Measurements from ENCODE around the gene SLC30A7.
"Not testable (repeated sequence)": the region's sequence is repeated elsewhere in the genome, so short reads cannot be mapped to it uniquely, and the experiment has no call there.

Gene SLC30A7

DNA sequence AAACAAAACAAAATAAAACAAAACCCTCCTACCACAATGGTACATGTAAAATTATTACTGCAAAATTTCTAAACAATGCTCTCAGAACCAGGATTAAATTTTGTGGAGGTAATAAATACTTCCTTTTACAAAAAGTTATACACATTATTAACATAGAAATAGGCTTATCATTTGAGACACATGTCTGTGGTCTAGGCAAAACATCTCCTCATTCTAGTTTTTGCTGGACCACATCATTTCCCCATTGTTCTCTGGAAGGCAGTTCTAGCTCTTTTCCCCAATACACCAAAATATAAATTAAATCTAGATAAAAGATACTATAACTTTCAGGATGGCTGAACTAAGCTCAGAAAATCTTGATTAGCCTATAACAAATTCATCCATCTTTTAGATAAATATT, 19.6 kb upstream of the SLC30A7 start:
- H3K9me3 Mint-ChIP-seq, result no peaks in the 10 kb centered on the region
- H3K4me3 Mint-ChIP-seq, result no peak overlapping the region
- no peak overlapping the region for H3K27ac Mint-ChIP-seq

DNA sequence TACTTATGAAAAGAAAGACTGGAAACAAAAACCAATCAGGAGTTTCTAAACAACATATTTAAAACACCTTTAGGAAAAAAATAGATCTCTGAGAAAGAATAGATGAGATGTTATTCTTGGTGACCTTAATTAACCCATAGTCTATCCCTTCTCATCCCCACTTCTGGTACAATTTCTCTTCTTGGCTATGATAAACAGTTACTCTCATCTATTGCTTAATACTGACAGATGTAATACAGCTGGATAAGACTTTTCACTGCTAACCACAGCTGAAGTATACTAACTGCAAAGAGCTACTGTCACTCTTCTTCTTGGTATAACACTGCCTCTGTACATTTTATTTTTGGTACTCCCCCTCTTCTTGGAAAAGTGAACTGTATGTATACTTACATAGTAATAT, 16.5 kb upstream of the SLC30A7 start:
- Mint-ChIP-seq H3K27me3 (no peaks in the 10 kb centered on the region), H3K4me3 (no peak overlapping the region), H3K4me1 (ENCODE audit: low read depth) (no peaks in the 10 kb centered on the region), H3K9me3 (no peaks in the 10 kb centered on the region), H3K27ac (no peak overlapping the region), H3K36me3 (ENCODE audit: low read depth) (peaks cover 7% of the 10 kb centered on the region)

More for the DNA sequence above, 19.6 kb upstream of the SLC30A7 start:
- Mint-ChIP-seq H3K4me1 (ENCODE audit: low read depth) (no peaks in the 10 kb centered on the region), H3K36me3 (ENCODE audit: low read depth) (peaks cover 7% of the 10 kb centered on the region), H3K27me3 (no peaks in the 10 kb centered on the region)

DNA sequence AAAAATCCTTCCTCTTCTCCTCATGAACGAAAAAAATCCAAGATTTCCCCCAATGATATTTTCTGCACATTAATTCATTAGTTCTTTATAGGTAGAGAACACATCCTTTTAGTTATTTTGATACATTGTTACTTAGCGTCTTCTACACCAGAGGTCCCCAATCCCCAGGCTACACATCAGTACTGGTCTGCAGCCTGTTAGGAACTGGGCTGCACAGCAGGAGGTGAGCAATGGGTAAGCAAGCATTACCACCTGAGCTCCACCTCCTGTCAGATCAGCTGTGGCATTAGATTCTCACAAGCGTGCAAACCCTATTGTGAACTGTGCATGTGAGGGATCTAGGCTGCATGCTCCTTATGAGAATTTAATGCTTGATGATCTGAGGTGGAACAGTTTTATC, 14.2 kb upstream of the SLC30A7 start:
- H3K4me3 Mint-ChIP-seq, result no peak overlapping the region
- H3K4me1 Mint-ChIP-seq (ENCODE audit: low read depth), result no peaks in the 10 kb centered on the region
- no peaks in the 10 kb centered on the region for H3K9me3 Mint-ChIP-seq
- H3K27ac Mint-ChIP-seq, result no peak overlapping the region
- H3K36me3 Mint-ChIP-seq (ENCODE audit: low read depth), result peaks cover 11% of the 10 kb centered on the region
- no peaks in the 10 kb centered on the region for H3K27me3 Mint-ChIP-seq

DNA sequence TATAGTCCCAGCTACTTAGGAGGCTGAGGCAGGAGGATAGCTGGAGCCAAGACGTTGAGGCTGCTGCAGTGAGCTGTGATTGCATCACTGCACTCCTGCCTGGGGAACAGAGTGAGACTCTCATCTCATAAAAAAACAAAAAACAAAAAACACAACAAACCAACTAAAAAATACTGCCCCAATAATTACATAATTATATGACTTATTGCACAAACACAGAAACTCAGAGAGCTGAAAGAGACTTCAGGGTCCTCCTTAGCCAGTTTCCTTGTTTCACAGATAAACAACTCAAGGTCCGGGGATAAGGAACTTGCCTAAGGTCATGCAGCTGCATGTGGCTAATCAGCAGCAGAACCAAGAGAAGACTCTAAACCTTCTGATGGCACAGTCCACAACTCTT, 13.2 kb upstream of the SLC30A7 start:
- no peaks in the 10 kb centered on the region for H3K9me3 Mint-ChIP-seq
- peaks cover 13% of the 10 kb centered on the region for H3K36me3 Mint-ChIP-seq (ENCODE audit: low read depth)
- no peak overlapping the region for H3K4me3 Mint-ChIP-seq
- no peak overlapping the region for H3K27ac Mint-ChIP-seq
- no peaks in the 10 kb centered on the region for H3K4me1 Mint-ChIP-seq (ENCODE audit: low read depth)
- no peaks in the 10 kb centered on the region for H3K27me3 Mint-ChIP-seq

DNA sequence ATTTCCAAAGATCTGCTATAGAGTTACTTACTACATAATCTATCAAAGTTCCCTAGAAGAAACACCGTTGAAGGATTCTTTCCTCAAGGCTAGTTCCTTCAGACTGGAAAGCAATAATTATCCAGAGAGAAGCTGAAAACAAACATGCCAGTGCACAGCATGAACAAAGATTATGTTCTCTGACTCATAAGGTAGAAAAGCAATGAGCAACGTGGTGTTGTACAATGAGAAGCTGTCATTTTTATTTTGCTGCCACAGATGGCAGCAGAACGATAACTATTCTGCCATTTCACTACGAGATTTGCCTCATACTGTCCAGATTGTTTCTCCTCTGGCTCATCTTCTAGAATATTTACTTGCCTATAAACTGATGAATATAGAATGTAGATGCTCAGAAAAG, 11.9 kb upstream of the SLC30A7 start:
- peaks cover 25% of the 10 kb centered on the region for H3K36me3 Mint-ChIP-seq (ENCODE audit: low read depth)
- H3K27ac Mint-ChIP-seq, result no peak overlapping the region
- H3K27me3 Mint-ChIP-seq, result no peaks in the 10 kb centered on the region
- H3K4me1 Mint-ChIP-seq (ENCODE audit: low read depth), result peaks cover 8% of the 10 kb centered on the region
- no peak overlapping the region for H3K4me3 Mint-ChIP-seq
- peaks cover 4% of the 10 kb centered on the region for H3K9me3 Mint-ChIP-seq

DNA sequence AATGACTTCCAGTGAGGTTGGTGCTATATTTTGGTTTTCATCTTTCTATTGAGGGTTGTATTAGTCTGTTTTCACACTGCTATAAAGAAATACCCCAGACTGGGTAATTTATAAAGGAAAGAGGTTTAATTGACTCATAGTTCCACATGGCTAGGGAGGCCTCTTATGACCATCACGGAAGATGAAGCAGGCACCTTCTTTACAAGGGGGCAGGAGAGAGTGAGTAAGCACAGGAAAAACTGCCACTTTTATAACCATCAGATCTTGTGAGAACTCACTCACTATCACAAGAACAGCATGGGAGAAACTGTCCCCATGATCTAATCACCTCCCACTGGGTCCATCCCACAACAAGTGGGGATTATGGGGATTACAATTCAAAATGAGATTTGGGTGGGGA, 6.9 kb upstream of the SLC30A7 start:
- peak overlapping the region; percentile 78 for H3K27ac Mint-ChIP-seq
- H3K36me3 Mint-ChIP-seq (ENCODE audit: low read depth), result peaks cover 52% of the 10 kb centered on the region
- H3K27me3 Mint-ChIP-seq, H3K4me3 Mint-ChIP-seq: not testable (repeated sequence)
- peaks cover 14% of the 10 kb centered on the region for H3K9me3 Mint-ChIP-seq
- H3K4me1 Mint-ChIP-seq (ENCODE audit: low read depth), result peaks cover 43% of the 10 kb centered on the region

DNA sequence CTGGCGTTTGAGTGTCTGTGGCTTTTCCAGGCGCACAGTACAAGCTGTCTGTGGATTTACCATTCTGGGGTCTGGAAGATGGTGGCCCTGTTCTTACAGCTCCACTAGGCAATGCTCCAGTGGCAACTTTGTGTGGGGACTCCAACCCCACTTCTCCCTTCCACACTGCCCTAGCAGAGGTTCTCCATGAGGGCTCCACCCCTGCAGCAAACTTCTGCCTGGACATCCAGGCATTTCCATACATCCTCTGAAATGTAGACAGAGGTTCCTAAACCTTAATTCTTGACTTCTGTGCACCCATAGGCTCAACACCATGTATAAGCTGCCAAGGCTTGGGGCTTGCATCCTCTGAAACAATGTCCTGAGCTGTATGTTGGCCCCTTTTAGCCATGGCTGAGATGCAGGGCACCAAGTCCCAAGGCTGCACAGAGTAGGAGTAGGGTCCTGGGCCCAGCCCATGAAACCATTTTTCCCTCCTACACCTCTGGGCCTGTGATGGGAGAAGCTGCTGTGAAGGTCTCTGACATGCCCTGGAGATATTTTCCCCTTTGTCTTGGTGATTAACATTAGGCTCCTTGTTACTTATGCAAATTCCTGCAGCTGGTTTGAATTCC, 5.9 kb upstream of the SLC30A7 start:
- not testable (repeated sequence) for H3K4me3 Mint-ChIP-seq, H3K27ac Mint-ChIP-seq, H3K27me3 Mint-ChIP-seq
- Mint-ChIP-seq H3K4me1 (ENCODE audit: low read depth) (peaks cover 52% of the 10 kb centered on the region), H3K9me3 (peaks cover 14% of the 10 kb centered on the region), H3K36me3 (ENCODE audit: low read depth) (peaks cover 52% of the 10 kb centered on the region)

DNA sequence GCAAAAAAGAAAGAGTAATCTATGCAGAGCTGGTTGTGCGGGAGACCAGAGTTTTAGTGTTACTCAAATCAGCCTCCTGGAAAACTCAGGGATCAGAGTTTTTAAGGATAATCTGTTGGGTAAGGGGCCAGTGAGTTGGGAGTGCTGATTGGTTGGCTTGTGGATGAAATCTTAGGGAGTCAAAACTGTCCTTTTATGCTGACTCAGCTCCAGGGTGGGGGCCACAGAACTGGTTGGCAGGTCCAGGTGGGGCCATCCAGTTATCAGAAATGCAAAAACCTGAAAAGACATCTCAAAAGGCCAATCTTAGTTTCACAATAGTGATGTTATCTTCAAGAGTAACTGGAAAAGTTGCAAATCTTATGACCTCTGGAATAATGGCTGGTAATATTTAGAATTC, 4.5 kb upstream of the SLC30A7 start:
- Mint-ChIP-seq H3K9me3 (peaks cover 14% of the 10 kb centered on the region), H3K27me3 (no peaks in the 10 kb centered on the region), H3K27ac (no peak overlapping the region), H3K4me1 (ENCODE audit: low read depth) (peaks cover 52% of the 10 kb centered on the region), H3K4me3 (peak overlapping the region; percentile 35), H3K36me3 (ENCODE audit: low read depth) (peaks cover 55% of the 10 kb centered on the region)

DNA sequence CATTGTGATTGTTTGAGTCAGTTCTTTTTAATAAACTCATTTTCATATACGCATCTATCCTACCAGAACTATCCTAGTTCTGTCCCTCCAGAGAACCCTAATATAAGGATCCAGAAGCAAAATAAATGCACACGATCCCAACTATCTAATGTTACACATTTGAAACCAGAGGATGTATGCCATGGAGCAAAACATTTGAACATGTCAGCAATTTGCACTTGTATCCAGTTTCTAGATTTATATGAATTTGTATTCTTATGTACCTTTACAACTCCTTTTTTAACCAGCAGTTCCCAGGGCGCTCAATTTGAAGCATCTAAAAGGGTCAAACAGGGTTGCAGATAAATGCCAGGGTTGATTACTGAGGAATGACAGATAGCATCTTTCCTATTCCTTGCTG, 3.3 kb upstream of the SLC30A7 start:
- peaks cover 46% of the 10 kb centered on the region for H3K36me3 Mint-ChIP-seq (ENCODE audit: low read depth)
- peaks cover 14% of the 10 kb centered on the region for H3K9me3 Mint-ChIP-seq
- peaks cover 58% of the 10 kb centered on the region for H3K4me1 Mint-ChIP-seq (ENCODE audit: low read depth)
- H3K27me3 Mint-ChIP-seq, result no peaks in the 10 kb centered on the region
- H3K4me3 Mint-ChIP-seq, result peak overlapping the region; percentile 100
- H3K27ac Mint-ChIP-seq, result no peak overlapping the region

DNA sequence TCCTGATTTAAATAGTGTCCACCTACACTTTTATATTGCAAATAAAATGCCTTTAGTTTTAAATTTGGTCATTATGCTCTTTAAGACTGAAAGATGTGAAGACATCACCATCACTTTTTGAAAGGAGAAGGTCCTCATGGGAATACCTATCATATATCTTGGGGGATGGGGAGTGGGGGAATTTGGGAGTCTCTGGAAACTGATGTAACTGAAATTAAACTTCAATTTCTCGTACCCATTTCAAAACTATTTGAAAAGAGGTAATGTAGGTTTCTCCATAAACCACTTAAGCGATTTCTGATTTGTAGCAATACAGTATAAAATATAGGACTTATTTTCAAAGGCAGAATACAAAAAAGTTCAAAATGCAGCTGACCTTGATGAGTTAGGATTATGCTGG, 2.2 kb upstream of the SLC30A7 start:
- peaks cover 10% of the 10 kb centered on the region for H3K9me3 Mint-ChIP-seq
- peak overlapping the region; percentile 100 for H3K4me3 Mint-ChIP-seq
- peaks cover 47% of the 10 kb centered on the region for H3K36me3 Mint-ChIP-seq (ENCODE audit: low read depth)
- no peaks in the 10 kb centered on the region for H3K27me3 Mint-ChIP-seq
- peak overlapping the region; percentile 4 for H3K27ac Mint-ChIP-seq
- peaks cover 61% of the 10 kb centered on the region for H3K4me1 Mint-ChIP-seq (ENCODE audit: low read depth)

DNA sequence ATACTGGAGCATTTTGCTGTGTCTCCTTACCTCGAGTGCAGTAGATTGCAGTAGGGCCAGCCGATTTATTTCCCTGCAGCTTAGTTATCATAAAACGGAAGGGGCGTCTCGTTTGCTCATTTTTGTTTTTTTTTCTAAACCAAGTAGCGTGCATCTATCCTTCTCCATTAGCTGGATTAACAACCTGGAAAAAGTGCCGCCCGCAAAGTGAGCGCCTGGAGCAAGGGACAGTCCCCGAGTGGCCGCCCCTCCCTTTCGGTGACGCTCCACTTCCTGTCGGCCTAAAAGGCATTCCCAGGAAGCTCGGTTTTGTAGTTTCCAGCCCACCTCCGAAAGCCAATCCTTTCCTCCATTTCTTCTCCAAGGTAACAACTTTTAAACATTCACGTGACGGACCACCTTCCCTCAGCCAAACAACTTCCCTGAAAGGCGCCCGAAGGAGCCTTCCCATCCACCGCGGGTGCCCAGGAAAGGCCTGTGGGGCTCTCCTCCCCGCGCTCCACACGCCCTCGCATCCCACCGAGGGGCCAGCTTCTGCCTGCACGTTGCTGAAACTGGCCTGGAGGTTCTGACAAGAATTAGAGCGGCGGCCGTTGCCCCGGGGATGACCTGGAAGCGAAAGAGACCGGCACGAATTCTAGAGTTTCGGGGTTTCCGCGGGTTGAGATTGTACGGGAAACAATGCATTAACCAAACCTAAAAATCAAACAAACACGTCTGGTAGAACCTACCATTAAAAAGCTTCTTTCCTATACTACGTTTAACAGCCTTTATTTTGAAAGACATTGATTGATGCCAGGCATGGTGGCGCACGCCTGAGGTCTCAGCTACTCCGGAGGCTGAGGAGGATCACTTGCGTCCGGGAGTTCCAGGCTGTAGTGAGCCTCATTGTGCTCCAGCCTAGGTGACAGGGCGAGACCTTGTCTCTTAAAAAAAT, 1.0 kb upstream of the SLC30A7 start, which contains the start of gene EXTL2:
Gene EXTL2, minus strand, starts transcription at position 240 of the 937 bp plus-strand sequence. CDS start 6,085 bp downstream, outside the sequence.
- peaks cover 63% of the 10 kb centered on the region for H3K4me1 Mint-ChIP-seq (ENCODE audit: low read depth)
- peaks cover 51% of the 10 kb centered on the region for H3K36me3 Mint-ChIP-seq (ENCODE audit: low read depth)
- H3K27me3 Mint-ChIP-seq, result no peaks in the 10 kb centered on the region
- peak within 1 kb of the TSS; percentile 100 for H3K27ac Mint-ChIP-seq
- peaks cover 10% of the 10 kb centered on the region for H3K9me3 Mint-ChIP-seq
- H3K4me3 Mint-ChIP-seq, result peak within 1 kb of the TSS; percentile 100

DNA sequence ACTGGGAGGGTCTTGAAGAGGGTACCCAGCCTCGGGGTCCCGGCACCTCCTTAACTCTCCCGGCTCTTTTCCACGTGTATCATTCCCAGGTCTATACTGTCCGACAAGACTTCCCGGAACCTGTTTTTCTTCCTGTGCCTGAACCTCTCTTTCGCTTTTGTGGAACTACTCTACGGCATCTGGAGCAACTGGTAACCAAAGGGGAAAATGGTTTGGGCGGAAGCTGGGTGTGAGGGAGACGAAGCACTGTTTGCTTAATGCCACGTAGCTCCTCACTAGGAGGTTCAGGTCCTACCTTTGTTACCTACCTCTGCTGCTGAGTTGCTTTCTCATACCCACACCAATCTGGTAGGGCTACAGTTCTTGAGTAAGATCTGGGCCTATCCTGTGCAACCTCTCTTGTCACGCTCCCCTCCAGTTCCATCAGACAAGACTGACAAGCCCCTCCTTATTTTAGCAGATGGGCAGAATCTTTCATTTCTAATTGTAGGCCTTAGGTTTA, 642 bp downstream of the SLC30A7 start:
- peak overlapping the region; percentile 100 for H3K27ac Mint-ChIP-seq
- H3K27me3 Mint-ChIP-seq, result no peaks in the 10 kb centered on the region
- H3K4me3 Mint-ChIP-seq, result peak overlapping the region; percentile 100
- H3K9me3 Mint-ChIP-seq, result no peaks in the 10 kb centered on the region
- H3K36me3 Mint-ChIP-seq (ENCODE audit: low read depth), result peaks cover 53% of the 10 kb centered on the region
- H3K4me1 Mint-ChIP-seq (ENCODE audit: low read depth), result peaks cover 70% of the 10 kb centered on the region

DNA sequence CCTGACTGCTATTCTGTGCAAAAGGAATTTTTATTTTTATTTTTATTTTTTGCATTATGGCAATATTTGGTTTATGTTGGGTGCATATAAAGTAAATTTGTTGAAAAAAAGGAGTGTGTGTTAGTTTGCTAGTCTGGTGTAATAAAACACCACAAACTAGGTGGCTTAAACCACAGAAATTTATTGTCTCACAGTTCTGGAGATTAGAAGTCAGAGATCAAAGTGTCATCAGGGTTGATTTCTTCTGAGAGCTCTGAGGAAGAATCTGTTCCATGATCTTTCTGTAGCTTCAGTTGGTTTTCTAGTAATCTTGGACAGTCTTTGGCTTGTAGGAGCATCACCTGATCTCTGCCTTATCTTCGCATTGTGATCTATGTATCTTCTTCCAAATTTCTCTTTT, 6.5 kb downstream of the SLC30A7 start:
- Mint-ChIP-seq H3K9me3 (peaks cover 5% of the 10 kb centered on the region), H3K27me3 (no peaks in the 10 kb centered on the region), H3K27ac (no peak overlapping the region), H3K4me3 (no peak overlapping the region), H3K36me3 (ENCODE audit: low read depth) (peaks cover 89% of the 10 kb centered on the region), H3K4me1 (ENCODE audit: low read depth) (peaks cover 66% of the 10 kb centered on the region)

DNA sequence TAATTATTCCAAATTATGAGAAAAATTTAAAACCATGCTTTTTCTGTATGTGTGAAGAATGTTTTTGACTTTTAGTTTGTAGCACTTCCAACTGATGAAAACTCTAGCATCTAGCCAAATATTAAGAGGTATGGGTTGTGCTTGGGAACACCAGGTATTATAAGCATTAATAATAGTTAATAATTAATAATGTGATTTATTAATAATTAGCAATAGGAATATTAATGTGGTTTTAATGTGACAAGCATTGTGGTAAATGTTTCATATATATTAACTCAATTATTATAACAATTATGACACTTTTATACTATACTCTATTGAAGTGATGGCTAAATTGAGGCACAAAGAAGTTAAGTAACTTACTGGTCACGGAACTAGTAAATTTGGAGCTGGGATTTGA, 7.9 kb downstream of the SLC30A7 start:
- peaks cover 66% of the 10 kb centered on the region for H3K4me1 Mint-ChIP-seq (ENCODE audit: low read depth)

DNA sequence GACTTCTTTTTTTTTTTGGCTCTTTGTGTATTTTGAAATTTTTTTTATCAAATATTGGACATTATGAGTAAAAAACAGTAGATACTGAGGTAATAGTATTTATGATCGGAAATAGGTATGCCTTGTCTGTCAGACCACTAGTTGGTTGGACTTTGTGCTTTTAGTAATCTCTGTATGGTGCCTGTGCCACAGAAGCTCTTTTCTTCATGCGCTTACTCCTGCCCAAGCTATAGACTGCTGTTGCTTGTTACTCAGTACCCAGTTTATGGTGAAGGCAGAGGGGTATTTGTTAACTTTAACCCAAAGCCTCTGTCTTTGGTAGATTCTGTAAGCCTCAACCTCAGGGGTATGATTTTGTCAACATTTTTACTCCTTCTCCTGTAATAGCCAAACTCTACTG, 8.6 kb downstream of the SLC30A7 start:
- peaks cover 89% of the 10 kb centered on the region for H3K36me3 Mint-ChIP-seq (ENCODE audit: low read depth)
- no peaks in the 10 kb centered on the region for H3K27me3 Mint-ChIP-seq
- H3K27ac Mint-ChIP-seq, result no peak overlapping the region
- H3K4me3 Mint-ChIP-seq, result no peak overlapping the region
- peaks cover 5% of the 10 kb centered on the region for H3K9me3 Mint-ChIP-seq
- H3K4me1 Mint-ChIP-seq (ENCODE audit: low read depth), result peaks cover 61% of the 10 kb centered on the region

More for the DNA sequence above, 7.9 kb downstream of the SLC30A7 start:
- Mint-ChIP-seq H3K27ac (no peak overlapping the region), H3K27me3 (no peaks in the 10 kb centered on the region), H3K36me3 (ENCODE audit: low read depth) (peaks cover 89% of the 10 kb centered on the region), H3K4me3 (no peak overlapping the region), H3K9me3 (peaks cover 5% of the 10 kb centered on the region)
